Right lobe of liver (tissue), 6 donors: ENCODE results near the gene MIAT. TPM values are rescaled to one million over a fixed set of nuclear protein-coding genes. Genes with fewer than 3 reads are reported as not detected.

ENCODE experiments used
- ATAC-seq, 4 donors: fragments of 200-7000 bp; cut with Tn5 transposase; one replicate each; pipeline ENCODE4 v1.9.1; 2020; ENCODE audit warnings: mild to moderate bottlenecking in 4 of 4, moderate library complexity in 4 of 4
- DNase-seq, 3 donors: peaks; one replicate each; pipeline ENCODE4 v3.0.0-alpha.2; 2020
- H3K27ac ChIP-seq, 3 donors: fragments of 200-600 bp; one replicate each; pipeline ENCODE4 v1.8.0; 2022
- H3K27me3 ChIP-seq, 2 donors: fragments of 200-600 bp; one replicate each; pipeline ENCODE4 v1.8.0; 2022
- H3K36me3 ChIP-seq, 4 donors: fragments of 200-600 bp; sonication (generic) in 1 of 4; one replicate each; pipeline versions ENCODE4 v1.5.1 to v1.8.0; 2017 to 2022; ENCODE audit warnings: control low read depth in 1 of 4
- H3K4me1 ChIP-seq, 4 donors: fragments of 200-600 bp; sonication (generic) in 1 of 4; one replicate each; pipeline versions ENCODE4 v1.5.1 to v1.8.0; 2017 to 2022; ENCODE audit warnings: control low read depth in 1 of 4
- H3K4me3 ChIP-seq, 3 donors: fragments of 200-600 bp; one replicate each; pipeline ENCODE4 v1.8.0; 2022
- H3K9me3 ChIP-seq, 4 donors: fragments of 200-600 bp; sonication (generic) in 1 of 4; one replicate each; pipeline versions ENCODE4 v1.5.1 to v1.8.0; 2017 to 2022; ENCODE audit warnings: control low read depth in 1 of 4
- CTCF ChIP-seq, 4 donors: fragments of 200-600 bp in 3 of 4; fragments of 450-650 bp in 1 of 4; IDR thresholded peaks; one replicate each; pipeline versions ENCODE4 v1.5.1 to v1.8.0; 2016 to 2022; ENCODE audit warnings: antibody characterized with exemption in 4 of 4, mild to moderate bottlenecking in 2 of 4
- POLR2A ChIP-seq: fragments of 450-650 bp; IDR thresholded peaks from one replicate; pipeline ENCODE4 v1.6.1; 2017; ENCODE audit warnings: antibody characterized with exemption, mild to moderate bottlenecking
- WGBS: methylation state at CpG from one replicate; pipeline ENCODE4 v1.1.6; 2018; ENCODE audit warnings: low coverage, low lambda C conversion rate; ENCODE audit not compliant: insufficient coverage; ENCODE audit errors: missing lambda C conversion rate; 5-methylcytosine and 5-hydroxymethylcytosine counted together
- intact Hi-C, 2 donors: fragments of 100-400 bp; cut with DNase I; formaldehyde crosslinking; loops; one replicate each; pipeline versions ENCODE4 v1.11.2 to v1.14.1; 2022
- total RNA-seq, 6 experiments: library from RNA; depleted of rRNA in 2 of 6; stranded (reverse); fragments of >200 nt in 2 of 6; fragmentation: NEBNext Ultra II Directional in 3 of 6; extraction: Animal tissue kit (Norgen Biotek cat#: 25700) in 3 of 6; gene quantifications; one replicate each; pipeline versions ENCODE4 v1.1.0 to v1.2.4, GENCODE V29; 2016 to 2023
- donor health status: DM: no; HTN: yes; CAD: no.
- donor health status: DM: no; HTN: no; CAD: no.
- donor health status: DM: no; HTN: no; CAD: no.
- donor health status: DM: no; HTN: yes; CAD: no.
- donor health status: DM: no; HTN: yes; CAD: no.

MIAT gene
- total RNA-seq, 6 experiments from 2014 or later, result 0.19 to 3.2 (median 0.47) TPM

- H3K4me3 ChIP-seq, result no peak overlapping the region
- intact Hi-C loops, result no loop called here
- no peaks in the 10 kb centered on the region for H3K27me3 ChIP-seq
- H3K27ac ChIP-seq, result no peak overlapping the region
- WGBS, result 57% methylated on average over 2 of the region's 5 CpGs
- H3K4me1 ChIP-seq, result peaks cover 0 to 4% (median 0%) of the 10 kb centered on the region in 4 donors
- no peaks in the 10 kb centered on the region for H3K9me3 ChIP-seq
- DNase-seq (no peak), ATAC-seq (no peak)
- H3K36me3 ChIP-seq, result no peaks in the 10 kb centered on the region
- TF ChIP-seq CTCF (IDR thresholded peaks at IDR 0.05) (no peak), POLR2A (no peak)
These were observed 11.2 kb upstream of the MIAT start for GRCh38 chr22:26646158-26646557.

GRCh38 chr22:26648011-26648497, 9.3 kb upstream of the MIAT start:
- ATAC-seq (no peak), DNase-seq (peak in 1 of 3 donors; percentile 26)
- TF ChIP-seq CTCF (IDR thresholded peaks at IDR 0.05), result no peak
- no peak for TF ChIP-seq POLR2A
- no peaks in the 10 kb centered on the region for H3K9me3 ChIP-seq
- H3K4me3 ChIP-seq, result no peak overlapping the region
- H3K4me1 ChIP-seq, result peaks cover 0 to 4% (median 0%) of the 10 kb centered on the region in 4 donors
- H3K27me3 ChIP-seq, result no peaks in the 10 kb centered on the region
- H3K27ac ChIP-seq, result no peak overlapping the region
- H3K36me3 ChIP-seq, result no peaks in the 10 kb centered on the region
- intact Hi-C loops, result no loop called here
- WGBS, result 21% methylated on average over 14 of the region's 17 CpGs

GRCh38 chr22:26648528-26649388, 8.6 kb upstream of the MIAT start:
- Histone ChIP-seq H3K27me3 (no peaks in the 10 kb centered on the region), H3K27ac (no peak overlapping the region), H3K36me3 (no peaks in the 10 kb centered on the region), H3K4me1 (peaks cover 0 to 4% (median 0%) of the 10 kb centered on the region in 4 donors), H3K4me3 (no peak overlapping the region), H3K9me3 (no peaks in the 10 kb centered on the region)
- intact Hi-C loops, result no loop called here
- TF ChIP-seq CTCF (IDR thresholded peaks at IDR 0.05) (no peak), POLR2A (no peak)
- WGBS, result 59% methylated on average over 5 of the region's 6 CpGs
- no peak for DNase-seq
- ATAC-seq, result peak in 1 of 4 donors; percentile 7

- no peaks in the 10 kb centered on the region for H3K4me1 ChIP-seq
- no peaks in the 10 kb centered on the region for H3K9me3 ChIP-seq
- H3K36me3 ChIP-seq, result no peaks in the 10 kb centered on the region
- no peak overlapping the region for H3K27ac ChIP-seq
- H3K4me3 ChIP-seq, result no peak overlapping the region
- 65% methylated on average over 5 of the region's 6 CpGs for WGBS
- TF ChIP-seq POLR2A (no peak), CTCF (IDR thresholded peaks at IDR 0.05) (no peak)
- intact Hi-C loops, result loop anchor here in 1 of 2 donors (10.0 kb wide), 1 partner anchor 276 kb away; no protein-coding TSS in a partner anchor
- H3K27me3 ChIP-seq, result no peaks in the 10 kb centered on the region
- no peak for DNase-seq
- no peak for ATAC-seq
These were observed 6.5 kb upstream of the MIAT start for GRCh38 chr22:26650722-26651421.
